Kasumi-1 (cell line): ENCODE data around the gene CATSPERB.
"Not testable (repeated sequence)": the region's sequence is repeated elsewhere in the genome, so short reads cannot be mapped to it uniquely, and the experiment has no call there.

Source experiments
- DNase-seq, 2 experiments: peaks; one replicate each; lab custom pipeline; 2025; lab: John Stamatoyannopoulos, UW

The CATSPERB gene

DNA sequence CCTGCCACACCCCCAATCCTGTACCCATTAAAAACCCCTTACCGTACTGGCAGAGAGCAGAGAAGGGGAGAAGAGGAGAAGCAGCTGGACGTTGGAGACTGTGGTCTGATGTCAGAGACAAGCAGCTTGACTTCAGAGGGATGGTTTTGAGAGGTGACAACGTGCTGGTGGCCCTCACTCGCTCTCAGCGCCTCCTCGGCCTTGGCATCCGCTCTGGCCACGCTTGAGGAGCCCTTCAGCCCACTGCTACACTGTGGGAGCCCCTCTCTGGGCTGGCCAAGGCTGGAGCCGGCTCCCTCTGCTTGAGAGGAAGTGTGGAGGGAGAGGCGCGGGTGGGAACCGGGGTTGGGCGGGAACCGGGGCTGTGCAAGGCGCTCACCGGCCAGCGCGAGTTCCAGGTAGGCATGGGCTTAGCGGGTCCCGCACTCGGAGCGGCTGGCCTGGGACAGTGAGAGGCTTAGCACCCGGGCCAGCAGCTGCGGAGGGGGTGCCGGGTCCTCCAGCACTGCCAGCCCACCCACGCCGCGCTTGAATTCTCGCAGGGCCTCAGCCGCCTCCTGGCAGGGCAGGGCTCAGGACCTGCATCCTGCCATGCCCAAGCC, 154.2 kb downstream of the CATSPERB start:
- no peak for DNase-seq

DNA sequence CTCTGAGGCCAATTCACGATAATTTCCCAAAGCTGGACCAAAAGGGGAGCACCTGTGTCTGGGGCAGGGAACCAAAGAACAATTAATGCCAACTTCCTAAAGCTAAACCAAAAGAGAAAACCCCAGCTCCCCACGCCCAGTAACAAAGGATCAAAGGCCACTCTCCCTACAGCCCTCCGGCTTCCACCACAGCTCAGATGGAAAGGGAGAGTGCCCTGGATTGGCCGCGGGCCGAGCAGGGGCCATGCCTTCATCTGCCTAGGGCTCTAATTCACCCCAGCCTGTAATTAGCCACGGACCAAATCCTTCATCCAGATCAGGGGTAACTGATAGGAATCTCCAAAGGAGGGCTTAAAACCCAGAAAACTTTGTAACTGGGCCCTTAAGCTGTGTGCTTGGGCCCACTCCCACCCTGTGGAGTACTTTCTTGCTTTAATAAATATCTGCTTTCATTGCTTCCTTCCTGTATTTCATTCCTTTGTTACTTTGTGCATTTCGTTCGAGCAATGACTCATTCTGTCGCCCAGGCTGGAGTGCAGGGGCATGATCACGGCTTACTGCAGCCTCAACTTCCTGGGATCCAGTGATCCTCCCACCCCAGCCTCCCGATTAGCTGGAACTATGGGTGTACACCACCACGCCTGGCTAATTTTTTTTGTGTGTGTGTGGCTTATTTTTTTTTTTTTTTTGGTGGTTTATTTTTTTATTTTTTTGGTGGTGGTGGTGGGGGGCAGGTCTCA, 156.2 kb downstream of the CATSPERB start:
- no peak for DNase-seq

DNA sequence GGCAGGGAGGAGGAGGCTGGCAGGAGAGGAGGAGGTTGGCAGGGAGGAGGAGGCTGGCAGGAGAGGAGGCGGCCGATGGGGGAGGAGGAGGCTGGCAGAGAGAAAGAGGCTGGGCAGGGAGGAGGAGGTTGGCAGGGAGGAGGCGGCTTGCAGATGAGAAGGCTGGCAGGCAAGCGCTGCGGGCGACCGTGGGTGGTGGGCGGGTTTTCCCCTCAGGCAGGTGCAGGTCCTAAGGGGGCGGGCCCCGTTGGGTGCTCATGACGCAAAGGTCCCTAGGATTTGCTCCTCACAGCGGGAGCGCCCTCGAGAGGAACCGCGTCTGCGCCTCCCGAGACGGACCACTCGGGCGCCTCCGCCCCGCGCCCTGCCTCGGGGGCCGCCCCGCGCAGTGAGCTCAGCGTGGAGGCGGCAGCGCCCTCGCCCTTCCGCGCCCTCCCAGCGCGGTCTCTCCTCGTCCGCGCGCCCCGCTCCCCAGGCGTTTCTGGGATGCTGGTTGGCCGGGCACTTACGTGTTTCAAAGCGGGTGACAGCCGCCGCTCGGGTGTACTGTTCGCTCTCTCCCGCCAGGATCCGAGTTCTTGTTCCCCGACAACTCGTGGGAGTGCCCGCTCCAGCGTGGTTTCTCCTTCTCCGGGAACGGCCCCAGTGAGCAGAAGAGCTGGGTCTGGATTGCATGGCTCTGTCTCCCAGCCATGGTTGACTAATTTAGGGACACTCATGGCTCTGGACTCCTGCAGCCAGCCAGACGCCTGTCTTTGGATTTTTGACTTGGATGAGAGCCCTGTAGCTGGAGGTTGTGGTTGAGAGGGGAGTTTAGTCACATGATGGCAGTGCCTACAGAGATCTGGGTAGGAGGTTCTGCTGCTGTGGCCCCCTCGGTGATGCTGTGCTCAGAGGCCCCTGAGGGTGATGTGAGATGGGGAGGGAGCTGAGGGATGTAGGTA, 157.7 kb downstream of the CATSPERB start:
- peak; percentile 35 to 38 for DNase-seq

DNA sequence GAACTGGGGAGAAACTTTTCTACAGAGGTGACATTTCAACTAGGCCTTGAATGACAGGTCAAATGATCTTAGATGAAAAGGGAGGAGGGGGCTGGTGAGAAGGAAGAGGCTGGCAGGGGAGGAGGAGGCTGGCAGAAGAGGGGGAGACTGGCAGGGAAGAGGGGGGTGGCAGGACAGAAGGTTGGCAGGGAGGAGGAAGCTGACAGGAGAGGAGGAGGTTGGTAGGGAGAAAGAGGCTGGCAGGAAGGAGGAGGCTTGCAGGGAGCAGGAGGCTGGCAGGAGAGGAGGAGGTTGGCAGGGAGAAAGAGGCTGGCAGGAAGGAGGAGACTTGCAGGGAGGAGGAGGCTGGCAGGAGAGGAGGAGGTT, 158.4 kb downstream of the CATSPERB start:
- DNase-seq, result no peak

DNA sequence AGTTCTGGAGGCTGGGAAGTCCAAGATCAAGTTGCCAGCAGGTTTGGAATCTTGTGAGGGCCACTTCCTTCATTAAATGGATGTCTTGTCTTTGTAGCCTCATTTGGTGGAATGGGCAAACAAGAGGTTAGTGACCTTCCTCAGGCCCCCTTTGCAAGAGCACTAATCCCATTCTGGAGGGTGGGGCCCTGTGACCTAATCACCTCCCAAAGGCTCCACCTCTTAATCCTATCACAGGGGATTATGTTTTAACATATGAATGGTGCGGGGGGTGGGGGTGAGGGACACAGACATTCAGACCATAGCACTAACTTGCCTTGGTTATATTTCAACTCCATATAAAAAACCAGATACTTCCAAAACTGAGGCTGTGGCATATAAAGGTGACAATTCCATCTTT, 161.9 kb downstream of the CATSPERB start:
- DNase-seq, result no peak

DNA sequence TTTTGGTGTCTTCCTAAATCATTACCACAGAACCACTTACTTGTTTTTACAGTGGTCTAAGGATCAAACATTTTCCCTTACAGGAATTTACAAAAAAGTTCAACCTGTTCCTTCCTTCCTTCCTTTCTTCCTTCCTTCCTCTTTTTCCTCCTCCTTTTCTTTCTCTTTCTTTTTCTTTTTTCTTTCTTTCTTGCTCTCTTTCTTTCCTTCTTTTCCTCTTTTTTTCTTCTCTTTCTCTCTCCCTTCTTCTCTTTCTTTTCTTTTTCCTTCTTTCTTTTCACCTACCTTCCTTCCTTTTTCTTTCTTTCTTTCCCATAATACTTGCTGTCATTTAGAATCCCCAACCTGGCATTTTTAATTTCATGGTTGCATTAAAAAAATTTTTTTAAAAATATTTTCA, 162.6 kb downstream of the CATSPERB start:
- DNase-seq, result no peak

DNA sequence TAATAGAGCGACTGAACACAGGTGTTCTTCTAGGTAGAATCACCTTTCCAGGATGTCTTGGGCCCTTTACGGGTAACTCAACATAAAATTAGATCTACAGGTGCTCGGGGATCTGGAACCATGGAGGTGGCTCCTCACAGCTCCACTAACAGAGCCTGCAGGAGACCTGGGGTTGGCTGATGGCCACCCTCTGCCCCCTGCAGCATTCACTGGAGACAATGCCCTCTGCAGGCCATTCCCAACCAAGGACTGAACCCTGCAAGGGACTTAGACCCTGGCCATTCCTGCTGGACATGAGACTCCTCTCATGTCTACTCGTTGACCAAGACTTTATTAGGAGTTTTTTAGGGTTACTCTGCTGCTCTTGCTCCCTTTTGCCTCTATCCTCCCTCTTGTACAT, 163.3 kb downstream of the CATSPERB start:
- DNase-seq, result no peak

DNA sequence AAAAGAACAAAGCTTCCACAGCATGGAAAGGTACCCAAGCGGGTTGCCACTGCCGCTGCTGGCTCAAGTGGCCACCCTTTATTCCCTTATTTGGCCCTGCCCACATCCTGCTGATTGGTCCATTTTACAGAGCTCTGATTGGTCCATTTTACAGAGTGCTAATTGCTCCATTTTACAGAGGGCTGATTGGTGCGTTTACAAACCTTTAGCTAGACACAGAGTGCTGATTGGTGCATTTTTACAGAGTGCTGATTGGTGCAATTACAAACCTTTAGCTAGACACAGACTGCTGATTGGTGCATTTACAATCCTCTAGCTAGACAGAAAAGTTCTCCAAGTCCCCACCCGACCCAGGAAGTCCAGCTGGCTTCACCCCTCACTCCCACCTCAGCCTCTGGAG, 164.1 kb downstream of the CATSPERB start:
- not testable (repeated sequence) for DNase-seq

DNA sequence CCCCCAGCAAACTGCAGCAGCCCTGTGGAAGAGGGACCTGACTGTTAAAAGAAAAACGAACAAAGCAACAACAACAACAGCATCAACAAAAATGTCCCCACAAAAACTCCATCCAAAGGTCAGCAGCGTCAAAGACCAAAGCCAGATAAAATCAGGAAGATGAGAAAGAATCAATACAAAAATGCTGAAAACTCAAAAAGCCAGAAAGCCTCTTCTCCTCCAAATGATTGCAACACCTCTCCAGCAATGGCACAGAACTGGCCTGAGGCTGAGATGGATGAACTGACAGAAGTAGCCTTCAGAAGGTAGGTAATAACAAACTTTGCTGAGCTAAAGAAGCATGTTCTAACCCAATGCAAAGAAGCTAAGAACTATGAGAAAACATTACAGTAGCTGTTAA, 176.4 kb downstream of the CATSPERB start:
- DNase-seq, result no peak

DNA sequence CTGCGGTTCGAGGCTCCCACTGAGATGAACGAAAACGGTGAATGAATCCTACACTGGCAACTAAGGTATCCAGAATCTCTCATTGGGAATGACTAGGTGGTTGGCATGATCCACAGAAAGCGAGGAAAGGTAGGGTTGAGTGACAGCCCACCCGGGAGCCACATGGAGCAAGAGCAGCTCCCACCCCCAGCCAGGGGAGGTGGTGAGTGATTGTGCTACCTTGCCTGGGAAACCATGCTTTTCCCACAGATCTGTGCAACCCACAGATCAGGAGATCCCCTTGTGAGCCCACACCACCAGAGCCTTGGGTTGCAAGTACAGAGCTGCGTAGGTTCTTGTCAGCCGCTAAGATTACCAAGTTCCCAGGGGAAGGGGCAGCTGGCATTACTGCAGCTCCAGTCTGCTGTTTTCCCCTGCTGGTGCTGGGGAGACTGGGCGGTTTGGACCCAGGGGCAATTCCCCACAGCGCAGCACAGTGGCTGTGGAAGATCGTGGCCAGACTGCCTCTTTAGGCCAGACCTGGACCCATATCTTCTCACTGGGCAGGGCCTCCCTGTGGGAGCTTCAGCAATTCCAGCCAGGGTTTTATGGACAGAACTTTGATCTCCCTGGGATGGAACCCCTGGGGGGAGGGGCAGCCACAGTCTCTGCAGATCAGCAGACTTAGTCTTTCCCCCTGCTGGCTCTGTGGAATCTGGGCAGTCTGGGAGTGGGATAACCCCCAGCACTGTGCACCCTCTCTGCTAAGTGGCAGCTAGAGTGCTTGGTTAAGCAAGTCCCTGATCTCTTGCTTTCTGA, 177.2 kb downstream of the CATSPERB start:
- DNase-seq, result no peak

DNA sequence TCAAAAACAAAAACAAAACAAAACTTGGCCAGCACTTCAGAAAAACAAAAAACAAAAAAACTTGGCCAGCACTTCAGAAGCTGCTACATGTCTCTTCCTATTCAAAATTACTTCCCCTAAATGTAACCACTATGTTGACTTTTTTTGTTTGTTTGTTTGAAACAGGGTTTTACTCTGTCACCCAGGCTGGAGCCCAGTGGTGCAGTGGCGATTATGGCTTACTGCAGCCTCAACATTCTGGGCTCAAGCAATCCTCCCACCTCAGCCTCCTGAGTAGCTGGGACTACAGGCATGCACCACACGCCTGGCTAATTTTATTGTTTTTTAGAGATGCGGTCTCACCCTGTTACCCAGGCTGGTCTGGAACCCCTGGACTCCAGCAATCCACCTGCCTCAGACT, 183.8 kb downstream of the CATSPERB start:
- no peak for DNase-seq

DNA sequence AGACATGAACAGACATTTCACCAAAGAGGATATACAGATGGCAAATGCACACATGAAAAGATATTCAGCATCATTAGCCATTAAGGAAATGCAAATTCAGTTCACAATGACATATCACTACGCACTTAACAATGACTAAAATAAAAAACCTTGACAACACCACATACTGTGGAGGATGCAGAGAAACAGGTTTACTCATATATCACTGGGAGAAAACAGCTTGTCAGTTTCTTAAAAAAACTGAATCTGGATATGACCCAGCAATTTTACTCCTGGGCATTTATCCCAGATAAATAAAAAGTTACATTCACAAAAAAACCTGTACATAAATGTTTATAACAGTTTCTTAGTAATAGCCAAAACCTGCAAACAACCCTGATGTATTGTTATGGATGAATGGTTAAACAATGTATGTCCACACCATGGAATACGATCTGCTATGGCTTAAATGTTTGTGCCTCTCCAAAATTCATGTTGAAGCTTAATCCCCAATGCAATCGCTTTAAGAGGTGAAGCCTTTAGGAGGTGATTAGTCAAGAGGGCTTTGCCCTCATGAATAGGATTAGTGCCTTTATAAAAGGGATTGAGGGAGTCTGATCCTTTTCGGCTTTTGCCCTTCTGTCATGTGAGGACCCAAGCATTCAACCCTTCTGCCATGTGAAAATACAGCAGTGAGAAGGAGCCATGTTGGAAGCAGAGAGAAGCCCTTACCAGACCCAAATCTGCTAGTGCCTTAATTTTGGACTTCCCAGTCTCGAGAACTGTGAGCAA, 185.8 kb downstream of the CATSPERB start:
- DNase-seq, result no peak

DNA sequence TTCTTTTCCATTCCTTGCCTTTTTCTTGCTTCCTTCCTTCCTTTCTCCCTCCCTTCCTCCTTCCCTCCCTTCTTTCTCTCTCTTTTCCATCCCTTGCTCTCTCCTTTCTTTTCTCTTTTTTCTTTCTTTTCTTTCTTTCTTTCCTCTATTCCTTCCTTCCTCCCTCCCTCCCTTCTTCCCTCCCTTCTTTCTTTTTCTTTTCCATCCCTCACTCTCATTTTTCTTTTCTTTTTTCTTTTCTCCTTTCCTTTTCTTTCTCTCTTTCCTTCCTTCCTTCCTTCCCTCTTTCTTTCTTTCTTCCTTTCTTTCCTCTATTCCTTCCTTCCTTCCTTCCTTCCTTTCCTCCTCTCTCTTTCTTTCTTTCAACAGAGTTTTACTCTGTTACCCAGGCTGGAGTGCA, 186.7 kb downstream of the CATSPERB start:
- DNase-seq, result no peak

DNA sequence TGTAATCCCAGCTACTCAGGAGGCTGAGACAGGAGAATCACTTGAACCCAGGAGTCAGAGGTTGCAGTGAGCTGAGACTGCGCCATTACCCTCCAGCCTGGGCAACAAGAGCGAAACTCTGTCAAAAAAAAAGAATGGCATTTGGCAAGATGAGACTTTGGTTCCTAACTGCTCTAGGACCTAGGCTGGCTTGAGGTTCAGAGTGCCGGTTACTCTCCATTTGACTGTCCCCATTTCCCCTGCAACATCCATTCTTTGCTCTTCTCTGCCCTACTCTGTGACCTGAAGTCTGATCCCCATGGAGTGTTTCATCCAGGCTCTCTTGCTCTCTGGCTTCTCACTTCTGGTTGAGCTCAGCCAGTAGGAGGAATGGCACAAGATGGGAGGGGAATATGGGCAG, 195.6 kb downstream of the CATSPERB start:
- DNase-seq, result no peak

DNA sequence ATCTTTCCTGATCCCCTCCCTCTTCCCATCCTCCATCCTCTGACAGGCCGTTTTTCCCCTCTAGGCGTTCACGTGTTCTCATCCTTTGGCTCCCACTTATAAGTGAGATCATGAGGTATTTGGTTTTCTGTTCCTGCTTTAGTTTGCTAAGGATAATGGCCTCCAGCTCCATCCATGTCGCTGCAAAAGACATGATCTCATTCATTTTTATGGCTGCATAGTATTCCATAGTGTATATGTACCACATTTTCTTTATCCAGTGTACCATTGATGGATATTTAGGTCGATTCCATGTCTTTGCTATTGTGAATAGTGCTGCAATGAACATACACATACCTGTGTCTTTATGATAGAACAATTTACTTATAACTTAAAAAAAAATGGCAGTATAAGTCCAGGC, 197.8 kb downstream of the CATSPERB start:
- DNase-seq, result not testable (repeated sequence)

DNA sequence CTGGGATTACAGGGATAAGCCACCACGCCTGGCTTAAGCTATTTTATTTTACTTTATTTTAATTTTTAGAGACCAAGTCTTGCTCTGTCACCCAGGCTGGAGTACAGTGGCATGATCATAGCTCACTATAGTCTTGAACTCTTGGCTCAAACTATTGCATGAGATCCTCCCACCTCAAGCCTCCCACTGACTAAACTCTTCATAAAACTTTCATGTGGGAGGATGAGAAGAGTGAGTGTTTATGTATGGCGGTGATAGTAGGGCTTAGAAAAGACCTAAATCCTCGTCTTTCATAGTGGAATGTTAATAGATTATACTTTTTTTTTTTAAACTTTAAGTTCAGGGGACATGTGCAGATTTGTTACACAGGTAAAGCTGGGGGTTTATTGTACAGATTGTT, 198.3 kb downstream of the CATSPERB start:
- no peak for DNase-seq
